ENCODE results near the gene CLEC18B.
"Not testable (repeated sequence)": the region's sequence is repeated elsewhere in the genome, so short reads cannot be mapped to it uniquely, and the experiment has no call there.

- not testable (repeated sequence) for TF ChIP-seq POLR2AphosphoS5 (IDR thresholded peaks at IDR 0.05; ENCODE audit: borderline replicate concordance, low read depth, low read length); EZH2 (IDR thresholded peaks at IDR 0.05); FOXP2 (optimal IDR thresholded peaks at IDR 0.05; ENCODE audit: control extremely low read depth, extremely low read length, insufficient read depth)
These were observed 7.8 kb downstream of the CLEC18B start for GRCh38 chr16:74413485-74413884.
